Neural cell (in vitro differentiated cells): Measurements from ENCODE around the gene NCKAP5. TPM values are rescaled to one million over a fixed set of nuclear protein-coding genes. Genes with fewer than 3 reads are reported as not detected.

Source experiments
- H2AFZ ChIP-seq: fragments of 200-600, 300-800 bp; sonication (generic), shearing (Covaris generic); 2 replicates; pipeline ENCODE4 v1.6.0; 2014; ENCODE audit warnings: low read depth, mild to moderate bottlenecking, antibody characterized with exemption, low read length, moderate library complexity
- H3F3A ChIP-seq: fragments of 200-600 bp; shearing (Covaris generic); 2 replicates; pipeline ENCODE4 v1.6.1; 2016; ENCODE audit warnings: mild to moderate bottlenecking, moderate library complexity, mixed read lengths, antibody characterized with exemption, low read length; ENCODE audit not compliant: insufficient read depth, poor library complexity, severe bottlenecking
- H3K27ac ChIP-seq: fragments of 200-600, 300-800 bp; sonication (generic), shearing (Covaris generic); 2 replicates; pipeline ENCODE4 v1.5.1; 2014; ENCODE audit warnings: mild to moderate bottlenecking, low read length, moderate library complexity
- H3K27me3 ChIP-seq: fragments of 300-800, 200-600 bp; sonication (generic), shearing (Covaris generic); 2 replicates; pipeline ENCODE4 v1.6.0; 2014; ENCODE audit warnings: mild to moderate bottlenecking, low read depth, low read length, moderate library complexity; ENCODE audit not compliant: insufficient read depth
- H3K36me3 ChIP-seq: fragments of 300-800, 200-600 bp; sonication (generic), shearing (Covaris generic); 2 replicates; pipeline ENCODE4 v1.5.1; 2014; ENCODE audit warnings: mild to moderate bottlenecking, antibody characterized with exemption, low read length, moderate library complexity; ENCODE audit not compliant: insufficient read depth
- H3K4me2 ChIP-seq: fragments of 300-800, 200-600 bp; sonication (generic), shearing (Covaris generic); 2 replicates; pipeline ENCODE4 v1.6.0; 2014; ENCODE audit warnings: mild to moderate bottlenecking, low read length
- H3K4me3 ChIP-seq: fragments of 300-800, 200-600 bp; sonication (generic), shearing (Covaris generic); 2 replicates; pipeline ENCODE4 v1.5.1; 2014; ENCODE audit warnings: mild to moderate bottlenecking, low read length, moderate library complexity
- H3K79me2 ChIP-seq: fragments of 200-600 bp; shearing (Covaris generic); replicated peaks from 2 replicates; pipeline ENCODE4 v1.6.0; 2014; ENCODE audit warnings: mild to moderate bottlenecking, low read length, moderate library complexity; ENCODE audit not compliant: insufficient read depth
- H3K9ac ChIP-seq: fragments of 300-800, 200-600 bp; sonication (generic), shearing (Covaris generic); 2 replicates; pipeline ENCODE4 v1.6.1; 2016; ENCODE audit warnings: mild to moderate bottlenecking, low read length, mixed read lengths
- H3K9me2 ChIP-seq: fragments of 200-600 bp; shearing (Covaris generic); 2 replicates; pipeline ENCODE4 v1.6.1; 2016; ENCODE audit warnings: mild to moderate bottlenecking, low read length, mixed read lengths; ENCODE audit not compliant: insufficient read depth
- H3K9me3 ChIP-seq: fragments of 200-600, 300-800 bp; sonication (generic), shearing (Covaris generic); 2 replicates; pipeline ENCODE4 v1.6.1; 2016; ENCODE audit warnings: mild to moderate bottlenecking, mixed run types, low read length, moderate library complexity, mixed read lengths
- H4K20me1 ChIP-seq: fragments of 200-600 bp; shearing (Covaris generic); 2 replicates; pipeline ENCODE4 v1.6.1; 2016; ENCODE audit warnings: mild to moderate bottlenecking, mixed run types; ENCODE audit not compliant: insufficient read depth
- CTCF ChIP-seq: fragments of 450-650 bp; IDR thresholded peaks from 2 replicates; pipeline ENCODE4 v1.5.1; 2014; ENCODE audit warnings: antibody characterized with exemption, mild to moderate bottlenecking, moderate library complexity; ENCODE audit not compliant: poor library complexity, severe bottlenecking
- EP300 ChIP-seq: fragments of 450-650 bp; conservative IDR thresholded peaks from 2 replicates; pipeline ENCODE4 v1.6.1; 2014; ENCODE audit warnings: antibody characterized with exemption, mild to moderate bottlenecking, moderate library complexity; ENCODE audit not compliant: poor library complexity, severe bottlenecking
- EZH2 ChIP-seq: fragments of 200-600, 300-800 bp; shearing (Covaris generic), sonication (generic); IDR thresholded peaks from 2 replicates; pipeline ENCODE4 v1.6.1; 2014; ENCODE audit warnings: antibody characterized with exemption, low read length, borderline replicate concordance, mild to moderate bottlenecking; ENCODE audit not compliant: insufficient read depth, poor library complexity, severe bottlenecking
- MXI1 ChIP-seq: fragments of 450-650 bp; conservative IDR thresholded peaks from 2 replicates; pipeline ENCODE4 v1.6.1; 2014; ENCODE audit warnings: antibody characterized with exemption, mild to moderate bottlenecking; ENCODE audit not compliant: poor library complexity, severe bottlenecking
- POLR2AphosphoS5 ChIP-seq: IDR thresholded peaks from 2 replicates; pipeline ENCODE4 v1.6.1; 2012
- RAD21 ChIP-seq: fragments of 450-650 bp; conservative IDR thresholded peaks from 2 replicates; pipeline ENCODE4 v1.6.1; 2014; ENCODE audit warnings: antibody characterized with exemption, mild to moderate bottlenecking, moderate library complexity
- SMC3 ChIP-seq: fragments of 450-650 bp; conservative IDR thresholded peaks from 2 replicates; pipeline ENCODE4 v1.6.1; 2014; ENCODE audit warnings: antibody characterized with exemption, mild to moderate bottlenecking, moderate library complexity; ENCODE audit not compliant: poor library complexity
- TAF1 ChIP-seq: IDR thresholded peaks from 2 replicates; pipeline ENCODE4 v1.6.1; 2012; ENCODE audit warnings: low read depth
- polyA plus RNA-seq: library from polyadenylated mRNA; depleted of rRNA; stranded (reverse); fragments of >200 nt; gene quantifications from 2 replicates; pipeline ENCODE4 v1.2.3, GENCODE V29; 2014
- TF ChIP-seq, protein P1 (sequence below): IDR thresholded peaks from 2 replicates; pipeline ENCODE4 v1.6.1; 2012; ENCODE audit warnings: borderline replicate concordance

Gene NCKAP5
- polyA plus RNA-seq, 1 donor from 2014 or later, result 2.4 TPM

DNA sequence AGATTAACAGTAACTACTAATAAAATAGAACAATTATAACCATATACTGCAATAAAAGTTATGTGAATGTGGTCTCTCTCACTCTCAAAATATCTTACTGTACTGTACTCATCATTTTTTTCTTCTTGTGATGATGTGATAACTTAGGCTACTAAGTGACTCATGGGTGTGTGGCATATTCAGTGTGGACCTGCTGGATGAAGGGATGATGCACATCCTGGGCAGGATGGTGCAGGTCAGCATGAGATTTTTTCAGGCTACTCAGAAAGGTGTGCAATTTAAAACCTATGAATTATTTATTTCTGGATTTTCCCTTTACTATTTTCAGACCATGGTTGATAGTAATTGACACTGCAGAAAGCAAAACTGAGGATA, 90.7 kb downstream of the NCKAP5 start:
- H3K9me3 ChIP-seq, result no peaks in the 10 kb centered on the region
- no peaks in the 10 kb centered on the region for H3K27me3 ChIP-seq
- no peaks in the 10 kb centered on the region for H3K36me3 ChIP-seq
- H3K79me2 ChIP-seq, result no peaks in the 10 kb centered on the region
- no peak overlapping the region for H3K4me3 ChIP-seq
- no peak overlapping the region for H3K4me2 ChIP-seq
- H3F3A ChIP-seq, result no peaks in the 10 kb centered on the region
- H4K20me1 ChIP-seq, result no peaks in the 10 kb centered on the region
- no peaks in the 10 kb centered on the region for H3K9me2 ChIP-seq
- no peak overlapping the region for H2AFZ ChIP-seq
- H3K9ac ChIP-seq, result no peak overlapping the region
- TF ChIP-seq MXI1 (no peak), SMC3 (no peak), POLR2AphosphoS5 (no peak), CTCF (no peak), EZH2 (no peak), TAF1 (no peak)
- TF ChIP-seq, protein P1, sequence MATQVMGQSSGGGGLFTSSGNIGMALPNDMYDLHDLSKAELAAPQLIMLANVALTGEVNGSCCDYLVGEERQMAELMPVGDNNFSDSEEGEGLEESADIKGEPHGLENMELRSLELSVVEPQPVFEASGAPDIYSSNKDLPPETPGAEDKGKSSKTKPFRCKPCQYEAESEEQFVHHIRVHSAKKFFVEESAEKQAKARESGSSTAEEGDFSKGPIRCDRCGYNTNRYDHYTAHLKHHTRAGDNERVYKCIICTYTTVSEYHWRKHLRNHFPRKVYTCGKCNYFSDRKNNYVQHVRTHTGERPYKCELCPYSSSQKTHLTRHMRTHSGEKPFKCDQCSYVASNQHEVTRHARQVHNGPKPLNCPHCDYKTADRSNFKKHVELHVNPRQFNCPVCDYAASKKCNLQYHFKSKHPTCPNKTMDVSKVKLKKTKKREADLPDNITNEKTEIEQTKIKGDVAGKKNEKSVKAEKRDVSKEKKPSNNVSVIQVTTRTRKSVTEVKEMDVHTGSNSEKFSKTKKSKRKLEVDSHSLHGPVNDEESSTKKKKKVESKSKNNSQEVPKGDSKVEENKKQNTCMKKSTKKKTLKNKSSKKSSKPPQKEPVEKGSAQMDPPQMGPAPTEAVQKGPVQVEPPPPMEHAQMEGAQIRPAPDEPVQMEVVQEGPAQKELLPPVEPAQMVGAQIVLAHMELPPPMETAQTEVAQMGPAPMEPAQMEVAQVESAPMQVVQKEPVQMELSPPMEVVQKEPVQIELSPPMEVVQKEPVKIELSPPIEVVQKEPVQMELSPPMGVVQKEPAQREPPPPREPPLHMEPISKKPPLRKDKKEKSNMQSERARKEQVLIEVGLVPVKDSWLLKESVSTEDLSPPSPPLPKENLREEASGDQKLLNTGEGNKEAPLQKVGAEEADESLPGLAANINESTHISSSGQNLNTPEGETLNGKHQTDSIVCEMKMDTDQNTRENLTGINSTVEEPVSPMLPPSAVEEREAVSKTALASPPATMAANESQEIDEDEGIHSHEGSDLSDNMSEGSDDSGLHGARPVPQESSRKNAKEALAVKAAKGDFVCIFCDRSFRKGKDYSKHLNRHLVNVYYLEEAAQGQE, result no peak
- H3K27ac ChIP-seq, result no peak overlapping the region

DNA sequence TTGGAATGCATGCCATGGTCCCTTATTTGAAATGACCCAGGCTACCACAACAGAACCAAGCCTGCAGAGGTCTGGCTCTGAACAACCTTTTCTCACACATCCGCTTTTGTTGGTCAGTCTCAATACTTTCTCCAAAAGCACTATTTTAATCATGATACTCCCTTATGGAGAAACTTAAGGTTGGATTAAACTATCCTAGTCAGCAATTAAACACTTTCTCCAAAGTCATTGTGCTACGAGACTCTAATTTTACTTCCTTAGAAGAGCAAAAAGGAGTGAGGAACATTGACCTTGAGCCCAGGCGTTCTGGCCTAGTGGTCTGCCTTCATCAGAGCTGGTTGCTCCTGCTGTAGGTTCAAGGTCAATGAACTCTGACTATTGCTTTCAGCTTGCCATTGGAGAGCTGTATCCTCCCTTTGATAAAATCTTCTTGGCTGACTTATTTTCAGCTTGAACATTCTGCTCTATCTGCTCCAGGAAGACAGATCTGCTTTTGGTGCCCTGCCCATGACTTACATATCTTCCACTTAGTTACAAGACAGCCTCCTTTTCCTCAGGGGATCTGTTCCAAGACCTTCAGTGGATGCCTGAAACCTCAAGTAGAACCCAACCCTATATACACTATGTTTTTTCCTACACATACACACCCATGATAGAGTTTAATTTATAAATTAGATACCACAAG, 91.2 kb downstream of the NCKAP5 start:
- Histone ChIP-seq H3K9me2 (no peaks in the 10 kb centered on the region), H3K27ac (no peak overlapping the region), H3K4me2 (no peak overlapping the region), H4K20me1 (no peaks in the 10 kb centered on the region), H3K9ac (no peak overlapping the region), H3K79me2 (no peaks in the 10 kb centered on the region), H3K4me3 (no peak overlapping the region), H3K9me3 (no peaks in the 10 kb centered on the region), H3K36me3 (no peaks in the 10 kb centered on the region), H2AFZ (no peak overlapping the region), H3F3A (no peaks in the 10 kb centered on the region), H3K27me3 (no peaks in the 10 kb centered on the region)
- TF ChIP-seq POLR2AphosphoS5 (no peak), SMC3 (no peak), CTCF (no peak), EP300 (no peak), EZH2 (no peak), TAF1 (no peak), MXI1 (no peak), RAD21 (no peak)
- TF ChIP-seq, protein P1, result no peak
